Parathyroid adenoma (tissue), 2 donors: ENCODE results near the gene ACAD9.

Source experiments
- H2AFZ ChIP-seq: fragments of 300-600 bp; sonication (generic); one replicate; pipeline ENCODE4 v1.7.0; 2017; ENCODE audit warnings: antibody characterized with exemption, mild to moderate bottlenecking
- H3K27ac ChIP-seq: fragments of 300-600 bp; sonication (generic); one replicate; pipeline ENCODE4 v1.7.0; 2017
- H3K27me3 ChIP-seq: fragments of 300-600 bp; sonication (generic); one replicate; pipeline ENCODE4 v1.7.0; 2017; ENCODE audit warnings: low read length; ENCODE audit not compliant: control insufficient read depth, insufficient read depth
- H3K36me3 ChIP-seq: fragments of 300-600 bp; sonication (generic); one replicate; pipeline ENCODE4 v1.7.0; 2017; ENCODE audit warnings: low read length; ENCODE audit not compliant: control insufficient read depth, insufficient read depth
- H3K4me1 ChIP-seq: fragments of 300-600 bp; sonication (generic); one replicate; pipeline ENCODE4 v1.7.0; 2017; ENCODE audit warnings: control low read depth
- H3K4me2 ChIP-seq: fragments of 300-600 bp; sonication (generic); one replicate; pipeline ENCODE4 v1.7.0; 2017; ENCODE audit warnings: low read length
- H3K4me3 ChIP-seq: fragments of 300-600 bp; sonication (generic); one replicate; pipeline ENCODE4 v1.7.0; 2017; ENCODE audit warnings: low read depth, low read length
- H3K79me2 ChIP-seq: fragments of 300-600 bp; sonication (generic); one replicate; pipeline ENCODE4 v1.7.0; 2017; ENCODE audit warnings: control low read depth
- H3K9ac ChIP-seq: fragments of 300-600 bp; sonication (generic); one replicate; pipeline ENCODE4 v1.7.0; 2017; ENCODE audit warnings: mild to moderate bottlenecking
- H3K9me3 ChIP-seq: fragments of 300-600 bp; sonication (generic); one replicate; pipeline ENCODE4 v1.7.0; 2017; ENCODE audit warnings: low read length; ENCODE audit not compliant: control insufficient read depth
- CTCF ChIP-seq: fragments of 300-600 bp; sonication (generic); IDR thresholded peaks from one replicate; pipeline ENCODE4 v1.7.0; 2017; ENCODE audit warnings: antibody characterized with exemption, mild to moderate bottlenecking
- donor health status: primary hyperparathyroidism.

Gene ACAD9

GRCh38 chr3:128936341-128936740, 56.9 kb downstream of the ACAD9 start:
- Histone ChIP-seq H3K9ac (no peak overlapping the region), H3K4me2 (no peak overlapping the region), H3K4me3 (no peak overlapping the region), H3K9me3 (no peaks in the 10 kb centered on the region), H3K36me3 (no peaks in the 10 kb centered on the region), H3K27me3 (no peaks in the 10 kb centered on the region), H3K4me1 (no peaks in the 10 kb centered on the region), H3K79me2 (no peaks in the 10 kb centered on the region), H3K27ac (no peak overlapping the region), H2AFZ (no peak overlapping the region)
- TF ChIP-seq CTCF: no peak

GRCh38 chr3:128940252-128940651, 60.8 kb downstream of the ACAD9 start:
- no peaks in the 10 kb centered on the region for H3K9me3 ChIP-seq
- TF ChIP-seq CTCF: no peak
- H3K36me3 ChIP-seq: no peaks in the 10 kb centered on the region
- H3K9ac ChIP-seq: no peak overlapping the region
- H3K27me3 ChIP-seq: no peaks in the 10 kb centered on the region
- no peak overlapping the region for H3K27ac ChIP-seq
- H3K4me3 ChIP-seq: no peak overlapping the region
- no peak overlapping the region for H3K4me2 ChIP-seq
- no peaks in the 10 kb centered on the region for H3K4me1 ChIP-seq
- H2AFZ ChIP-seq: no peak overlapping the region
- H3K79me2 ChIP-seq: no peaks in the 10 kb centered on the region

- Histone ChIP-seq H3K4me2 (no peak overlapping the region), H3K27ac (no peak overlapping the region)
Observed at GRCh38 chr3:128942161-128942952, 62.9 kb downstream of the ACAD9 start.

GRCh38 chr3:128945041-128945877, 65.8 kb downstream of the ACAD9 start:
- H2AFZ ChIP-seq: no peak overlapping the region
- no peak overlapping the region for H3K4me3 ChIP-seq
- H3K27ac ChIP-seq: no peak overlapping the region
- H3K79me2 ChIP-seq: no peaks in the 10 kb centered on the region
- H3K36me3 ChIP-seq: no peaks in the 10 kb centered on the region
- no peaks in the 10 kb centered on the region for H3K4me1 ChIP-seq
- no peak overlapping the region for H3K9ac ChIP-seq
- H3K9me3 ChIP-seq: no peaks in the 10 kb centered on the region
- H3K27me3 ChIP-seq: no peaks in the 10 kb centered on the region
- TF ChIP-seq CTCF: no peak
- H3K4me2 ChIP-seq: no peak overlapping the region

More at GRCh38 chr3:128942161-128942952, 62.9 kb downstream of the ACAD9 start:
- Histone ChIP-seq H3K4me3 (no peak overlapping the region), H3K4me1 (no peaks in the 10 kb centered on the region), H3K9me3 (no peaks in the 10 kb centered on the region), H3K27me3 (no peaks in the 10 kb centered on the region), H3K36me3 (no peaks in the 10 kb centered on the region), H2AFZ (no peak overlapping the region), H3K9ac (no peak overlapping the region), H3K79me2 (no peaks in the 10 kb centered on the region)
- TF ChIP-seq CTCF: no peak
